CD1c-positive myeloid dendritic cell (primary cell): Measurements from ENCODE around the gene PLCB4.

Experiments used
- DNase-seq: peaks from one replicate; pipeline ENCODE4 v3.0.0-alpha.2; 2016; ENCODE audit errors: extremely low spot score

Gene PLCB4

DNA sequence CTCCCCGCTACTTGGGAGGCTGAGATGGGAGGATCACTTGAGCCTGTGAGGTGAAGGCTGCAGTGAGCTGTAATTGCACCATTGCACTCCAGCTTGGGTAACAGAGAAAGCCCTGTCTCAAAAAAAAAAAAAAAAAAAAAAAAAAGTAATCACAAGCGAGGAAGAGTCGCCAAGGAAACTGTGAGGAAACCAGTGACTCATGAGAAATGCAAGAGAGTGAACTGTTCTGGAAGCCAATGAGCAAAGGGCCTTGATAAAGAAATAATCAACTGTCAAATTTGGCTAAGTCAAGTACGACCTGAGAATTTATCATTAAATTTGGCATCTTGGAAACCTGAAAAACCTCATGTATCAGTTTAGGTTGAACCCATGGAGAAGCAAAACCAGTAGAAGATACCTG, 429.4 kb downstream of the PLCB4 start:
- peak; percentile 51 for DNase-seq

DNA sequence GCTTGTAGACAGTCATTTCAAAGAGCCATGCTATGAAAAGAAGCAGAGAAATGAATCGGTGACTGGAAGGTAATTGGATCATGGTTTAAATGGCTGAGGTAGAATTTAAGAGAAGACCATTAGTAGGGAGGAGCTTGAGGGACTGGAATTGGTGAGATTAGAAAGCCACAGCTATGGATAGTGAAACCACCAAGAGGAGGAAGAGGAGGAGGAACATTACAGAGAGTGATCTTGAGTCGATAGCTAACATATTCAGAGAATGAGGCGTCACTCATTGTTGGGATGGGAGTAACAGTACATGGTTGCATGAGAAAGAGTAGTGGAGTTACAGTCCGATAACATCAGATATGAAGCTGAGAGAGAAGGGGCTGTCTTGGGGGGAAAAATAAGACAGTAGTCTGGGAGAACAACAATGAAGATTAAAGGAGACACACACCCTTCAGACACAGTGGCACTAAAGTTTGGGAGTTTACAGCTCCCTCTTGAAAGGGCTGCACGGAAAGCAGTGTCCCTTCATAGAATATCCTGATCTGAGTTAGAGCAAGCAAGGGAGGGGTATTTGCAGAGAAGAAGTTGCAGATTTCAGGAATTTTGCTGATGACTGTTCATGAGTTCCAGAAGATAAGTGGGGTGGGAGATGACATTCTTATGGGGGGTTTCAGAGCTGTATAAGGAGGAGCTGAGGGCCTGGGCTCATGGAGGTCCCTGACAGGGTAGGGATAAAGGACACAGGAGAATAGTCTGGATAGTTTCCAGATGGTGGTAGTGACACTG, 430.4 kb downstream of the PLCB4 start:
- peak; percentile 46 for DNase-seq

DNA sequence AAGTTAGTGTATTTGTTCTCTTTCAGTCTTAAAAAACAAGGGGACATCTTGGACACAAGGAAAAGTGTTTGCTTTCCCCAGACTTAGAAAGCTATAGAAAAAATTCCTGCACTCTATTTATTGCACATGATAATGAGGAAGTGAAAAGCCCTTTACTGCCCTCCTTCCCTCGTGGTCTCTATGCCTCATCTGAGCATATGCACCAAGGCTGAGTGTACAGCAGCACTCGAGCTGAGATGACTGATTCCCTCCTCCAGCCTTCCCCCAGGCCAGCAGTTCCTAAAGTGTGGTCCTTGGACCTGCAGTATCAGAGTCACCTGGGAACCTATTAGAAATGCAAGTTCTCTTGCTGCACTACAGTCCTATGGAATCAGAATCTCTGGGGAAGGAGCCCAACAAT, 431.2 kb downstream of the PLCB4 start:
- DNase-seq, result peak; percentile 85

DNA sequence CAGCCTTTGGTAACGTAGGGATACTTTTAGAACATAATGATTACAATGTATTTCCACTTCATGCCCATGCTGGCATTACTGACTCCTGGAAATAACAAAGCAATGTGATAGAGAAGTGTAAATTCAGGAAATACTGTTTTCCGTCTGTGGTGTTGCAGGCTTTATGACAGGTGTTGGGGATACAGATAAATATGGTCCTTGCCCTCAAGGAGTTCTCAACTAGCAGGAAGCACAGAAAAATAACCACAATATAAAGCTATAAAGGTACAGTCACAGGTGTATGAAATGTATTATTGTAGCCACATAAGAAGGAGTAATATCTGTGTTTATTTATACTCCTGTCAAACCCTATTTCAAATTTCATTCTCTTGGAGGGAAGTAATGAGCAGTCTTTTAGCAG, 432.6 kb downstream of the PLCB4 start:
- no peak for DNase-seq

DNA sequence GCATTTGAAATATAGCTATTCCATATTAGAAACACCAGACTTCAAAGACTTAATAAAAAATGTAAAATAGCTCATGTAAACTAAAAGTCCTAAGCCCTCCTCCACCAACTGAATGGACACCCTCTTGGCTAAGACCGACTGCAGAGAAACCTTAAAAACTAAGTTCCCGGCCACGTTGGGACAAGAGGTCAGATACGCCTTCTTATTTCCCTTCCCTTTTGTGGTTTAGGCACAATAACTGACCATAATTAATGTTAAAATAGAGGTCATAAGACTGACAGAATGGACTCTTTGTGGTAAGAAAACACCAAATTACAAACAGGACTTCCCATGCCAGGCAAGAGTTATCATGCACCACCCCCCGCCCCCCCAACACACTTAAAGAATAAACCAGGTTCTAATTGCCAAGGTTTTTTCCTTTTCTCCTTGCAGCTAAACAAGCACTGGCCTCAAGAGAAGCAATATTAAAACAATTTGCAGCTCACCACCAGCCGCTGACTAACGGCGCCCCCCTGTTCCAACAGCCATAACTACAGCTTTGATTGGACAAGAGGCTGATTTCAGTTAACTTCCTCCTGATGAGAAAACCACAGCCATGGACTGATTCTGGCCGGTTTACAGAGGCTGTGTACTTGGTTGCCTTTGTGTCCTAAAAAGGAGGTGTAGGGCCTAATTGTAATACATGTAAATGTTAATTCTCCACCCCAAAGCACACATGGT, 434.8 kb downstream of the PLCB4 start:
- DNase-seq, result peak; percentile 73

DNA sequence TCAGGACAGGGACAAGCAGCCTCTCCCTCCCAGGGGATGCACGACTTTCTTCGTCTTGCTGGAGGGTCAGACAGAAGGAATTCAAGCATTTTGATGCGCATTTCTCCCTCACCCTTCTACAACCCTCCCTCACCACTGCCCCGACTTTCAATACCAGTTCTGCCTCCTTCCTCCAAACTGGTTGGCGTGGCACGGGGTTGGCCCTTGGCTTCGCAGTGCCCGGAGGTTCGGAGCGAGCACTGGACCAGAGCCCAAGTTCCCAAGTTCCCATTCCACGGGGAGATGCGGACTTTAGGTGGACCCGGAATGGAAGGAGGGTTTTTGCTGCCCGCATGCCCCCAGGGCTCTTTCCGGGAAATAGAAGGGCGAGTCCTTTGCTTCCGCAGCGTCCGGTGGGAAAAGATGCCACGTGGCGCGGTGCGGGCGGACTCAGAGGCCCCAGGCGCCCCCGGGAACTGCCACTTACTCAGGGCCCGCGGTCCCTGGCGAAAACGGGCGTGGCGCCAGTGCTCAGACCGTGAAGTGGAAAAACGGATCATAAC, 437.5 kb downstream of the PLCB4 start:
- peak; percentile 42 for DNase-seq

DNA sequence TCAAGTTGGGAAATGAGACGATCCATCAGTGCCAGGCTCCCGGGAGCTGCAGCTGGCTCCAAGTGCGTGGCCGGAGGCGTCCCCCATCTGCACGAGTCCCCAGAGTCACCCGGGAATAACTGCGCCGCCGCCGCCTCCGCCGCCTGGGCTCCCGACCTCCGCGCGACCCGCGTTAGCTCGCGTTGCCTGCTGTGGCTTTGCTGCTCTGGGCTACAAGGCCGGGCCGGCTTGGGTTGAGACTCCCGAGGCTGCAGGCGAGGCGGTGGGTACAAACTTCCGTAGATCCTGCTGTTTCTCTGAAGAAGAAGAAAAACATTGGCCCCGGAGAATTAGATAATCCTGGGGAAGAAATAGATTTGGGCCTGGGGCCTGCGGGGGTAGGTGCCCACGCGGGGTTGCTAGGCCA, 438.1 kb downstream of the PLCB4 start:
- DNase-seq, result no peak

DNA sequence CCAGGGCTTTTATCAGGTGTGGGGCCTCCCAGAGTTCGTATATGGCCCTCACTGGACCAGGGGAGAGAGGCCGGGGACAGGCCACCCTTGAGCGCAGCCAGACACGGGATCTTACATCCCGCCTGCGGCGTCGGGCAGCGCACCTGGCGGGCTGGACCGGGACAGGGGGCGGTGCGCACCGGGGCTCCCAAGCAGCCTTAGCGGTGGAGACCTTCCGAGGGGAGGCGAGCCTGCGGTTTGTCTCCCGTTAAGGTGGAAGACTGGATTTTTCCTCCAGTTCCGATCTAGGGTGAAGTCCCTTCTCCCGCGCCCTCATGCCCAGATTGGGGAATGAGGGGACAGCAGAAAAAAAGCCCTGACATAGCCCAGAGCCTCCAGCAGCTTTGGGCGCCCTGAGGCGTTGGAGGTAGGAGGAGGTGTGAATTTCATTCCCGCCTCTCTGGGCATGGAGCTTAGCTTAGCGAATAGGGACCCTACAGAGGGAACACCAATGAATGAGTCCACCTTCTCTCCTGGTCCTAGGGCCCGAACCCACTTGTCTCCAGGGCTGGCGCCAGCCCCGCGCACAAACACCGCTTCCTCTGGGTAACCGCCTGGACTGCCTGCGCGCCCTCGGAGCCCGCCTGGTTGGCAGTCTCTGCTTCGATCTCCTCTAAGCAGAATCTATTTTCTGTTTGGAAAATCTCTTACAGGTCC, 438.8 kb downstream of the PLCB4 start:
- DNase-seq, result no peak

DNA sequence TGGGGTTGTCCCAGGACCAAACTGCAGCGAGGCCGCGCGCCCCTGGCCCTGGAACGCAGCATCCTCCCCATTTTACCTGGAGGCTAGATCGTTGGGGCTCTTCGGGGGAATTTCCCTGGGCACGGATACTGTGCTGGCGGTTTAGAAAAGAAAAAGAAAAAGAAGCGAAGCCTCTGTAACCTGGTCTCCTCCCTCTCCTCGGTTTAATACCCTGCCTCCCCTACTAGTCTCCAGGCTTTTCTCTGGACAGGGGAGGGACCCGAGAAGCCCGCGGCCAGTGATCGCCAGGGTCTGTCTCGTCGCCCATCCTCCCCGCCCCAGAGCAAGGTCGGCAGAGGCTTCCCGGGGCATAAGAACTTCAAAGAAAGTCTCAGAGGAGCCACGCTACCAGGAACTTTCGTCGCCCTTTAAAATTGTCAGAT, 439.4 kb downstream of the PLCB4 start:
- DNase-seq, result no peak

DNA sequence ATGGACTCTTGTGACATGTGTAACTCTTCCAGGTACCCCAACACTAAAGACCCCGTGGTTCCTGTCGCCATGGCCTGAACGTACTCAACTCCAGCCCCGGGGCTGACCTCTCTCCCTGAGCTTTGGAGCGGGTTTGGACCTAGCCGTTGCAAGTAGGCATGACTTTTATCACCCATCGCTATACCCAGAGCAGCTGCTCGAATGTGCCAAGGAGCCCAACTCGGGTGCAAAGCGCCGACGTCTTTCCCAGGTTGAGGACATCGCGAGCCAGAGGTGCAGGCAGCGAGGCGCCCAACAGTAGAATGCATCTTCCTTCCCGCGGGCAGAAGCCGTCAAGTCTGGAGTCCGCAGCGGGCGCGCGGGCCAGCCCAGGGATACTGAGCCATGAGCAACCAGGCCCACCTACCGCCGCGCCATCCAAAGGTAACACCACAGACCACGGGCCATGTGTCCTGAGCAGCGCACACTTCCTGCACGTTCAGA, 439.9 kb downstream of the PLCB4 start:
- no peak for DNase-seq

DNA sequence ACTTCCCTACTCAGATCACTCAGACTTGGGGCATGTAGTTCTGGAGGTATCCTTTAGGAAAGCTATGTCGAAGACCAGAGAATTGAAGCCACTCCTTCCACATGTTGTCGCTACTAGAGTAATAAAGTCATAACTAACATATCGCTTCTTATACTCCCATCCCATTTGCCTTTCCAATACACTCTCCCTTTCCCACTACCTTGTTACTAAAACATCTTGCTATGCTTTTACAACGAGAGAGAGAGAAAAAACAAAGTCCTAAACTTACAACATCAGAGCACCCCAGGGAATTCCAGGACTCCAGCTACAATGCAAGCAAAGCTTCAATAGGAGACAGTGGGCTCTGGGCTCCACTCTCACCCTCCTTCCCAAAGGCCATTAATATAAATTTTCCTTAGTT, 440.4 kb downstream of the PLCB4 start:
- no peak for DNase-seq

DNA sequence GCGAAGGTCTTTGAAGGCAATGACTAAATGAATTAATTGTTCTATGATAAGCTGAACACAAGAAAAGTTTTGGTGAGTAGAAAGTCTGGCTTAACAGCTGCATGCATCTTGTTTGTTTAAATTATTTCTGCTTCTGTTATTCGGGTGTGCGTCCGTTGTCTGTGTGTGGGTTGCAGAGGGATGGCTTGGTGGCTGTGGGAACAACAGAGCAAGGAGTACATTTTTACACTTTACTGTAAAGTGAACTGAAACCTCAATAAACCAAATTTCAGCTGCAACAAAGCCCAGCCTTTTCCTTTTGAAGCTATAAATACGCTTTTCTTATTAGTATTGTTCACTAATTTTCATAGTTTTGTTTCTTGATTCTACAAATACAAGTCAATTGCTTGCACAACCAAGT, 442.0 kb downstream of the PLCB4 start:
- peak; percentile 55 for DNase-seq

DNA sequence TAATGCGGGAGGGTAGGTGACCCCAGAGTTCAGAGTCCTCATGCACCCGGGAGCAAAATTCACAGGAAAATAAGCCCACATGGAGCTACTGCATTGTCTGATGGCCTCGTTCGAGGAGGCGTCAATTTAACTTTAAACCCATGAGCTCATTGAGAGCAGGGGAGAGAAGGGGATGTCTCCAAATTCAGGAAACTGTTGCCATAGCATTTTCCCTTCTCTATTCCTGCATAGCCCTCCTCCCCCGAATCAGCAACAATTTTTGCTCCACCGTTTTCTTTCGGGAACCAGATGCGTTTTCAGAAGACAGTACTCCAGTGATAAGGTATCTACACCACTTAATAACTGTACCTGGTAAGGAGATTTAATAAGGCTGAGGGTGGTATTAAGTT, 445.2 kb downstream of the PLCB4 start:
- DNase-seq, result peak; percentile 47

DNA sequence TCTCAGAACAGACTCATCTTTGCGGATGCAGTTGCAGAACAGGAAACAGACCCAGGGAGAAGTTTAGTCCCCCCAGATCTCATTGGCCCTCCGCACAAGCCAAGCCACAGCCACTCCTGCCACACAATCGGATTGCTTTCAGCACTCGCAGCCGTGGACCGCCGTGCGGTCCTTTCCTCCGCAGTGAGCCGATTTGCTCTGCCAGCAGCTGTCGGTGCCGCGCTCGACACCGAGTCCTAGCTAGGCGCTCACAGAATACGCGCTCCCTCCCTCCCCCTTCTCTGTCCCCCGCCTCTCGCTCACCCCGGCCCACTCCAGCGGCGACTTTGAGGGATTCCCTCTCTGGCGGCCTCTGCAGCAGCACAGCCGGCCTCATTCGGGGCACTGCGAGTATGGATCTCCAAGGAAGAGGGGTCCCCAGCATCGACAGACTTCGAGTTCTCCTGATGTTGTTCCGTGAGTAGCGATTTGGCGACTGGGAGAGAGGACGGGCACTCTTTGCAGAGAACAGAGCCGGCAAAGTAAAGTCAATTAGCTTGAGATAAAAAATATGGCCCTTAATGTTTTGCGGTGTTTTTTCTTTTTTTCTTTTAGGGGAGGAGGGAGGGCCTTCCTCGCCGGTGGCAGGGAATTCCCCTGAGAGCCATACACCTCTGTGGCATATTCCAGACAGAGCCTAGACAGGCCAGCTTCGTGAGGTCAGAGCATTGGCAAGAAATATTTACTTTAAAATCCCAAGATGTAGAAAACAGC, 445.8 kb downstream of the PLCB4 start, which contains the start of gene LAMP5:
Gene LAMP5, plus strand, starts transcription at position 130 of the 753 bp plus-strand sequence. Its CDS starts 263 bp downstream, at position 393.
- DNase-seq, result peak; percentile 48

DNA sequence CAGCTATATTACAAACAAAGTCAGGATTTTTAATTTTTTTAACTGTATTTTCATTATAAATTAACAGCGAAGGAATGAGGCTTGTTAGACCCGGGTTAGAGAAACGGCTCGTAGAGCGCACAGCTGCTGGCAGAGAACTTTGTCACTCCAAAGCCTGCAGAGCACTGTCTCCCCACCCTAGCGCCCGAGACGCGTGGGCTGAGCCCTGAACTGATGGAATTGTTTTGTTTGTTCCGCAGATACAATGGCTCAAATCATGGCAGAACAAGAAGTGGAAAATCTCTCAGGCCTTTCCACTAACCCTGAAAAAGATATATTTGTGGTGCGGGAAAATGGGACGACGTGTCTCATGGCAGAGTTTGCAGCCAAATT, 446.3 kb downstream of the PLCB4 start:
- DNase-seq, result peak; percentile 65

DNA sequence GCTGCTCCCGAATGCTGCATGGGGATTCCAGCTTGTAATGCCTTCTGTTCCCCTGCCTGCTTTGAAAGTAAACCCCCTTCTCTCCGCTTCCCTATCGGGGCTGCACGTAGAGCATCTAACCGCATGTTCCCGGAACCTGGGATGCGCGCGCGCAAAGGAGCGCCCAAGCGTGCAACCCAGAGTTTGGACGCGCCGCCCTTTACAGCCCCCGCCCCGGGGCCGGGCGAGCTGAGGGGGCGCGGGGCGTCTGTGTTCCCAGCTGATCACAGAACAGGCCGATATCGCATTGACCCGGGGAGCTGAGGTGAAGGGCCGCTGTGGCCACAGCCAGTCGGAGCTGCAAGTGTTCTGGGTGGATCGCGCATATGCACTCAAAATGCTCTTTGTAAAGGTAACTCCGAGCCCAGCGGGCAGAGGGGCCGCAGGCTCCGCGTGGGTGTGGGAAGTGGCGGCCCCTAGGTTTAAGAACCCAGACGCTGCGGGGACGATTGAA, 446.9 kb downstream of the PLCB4 start:
- DNase-seq, result peak; percentile 57

DNA sequence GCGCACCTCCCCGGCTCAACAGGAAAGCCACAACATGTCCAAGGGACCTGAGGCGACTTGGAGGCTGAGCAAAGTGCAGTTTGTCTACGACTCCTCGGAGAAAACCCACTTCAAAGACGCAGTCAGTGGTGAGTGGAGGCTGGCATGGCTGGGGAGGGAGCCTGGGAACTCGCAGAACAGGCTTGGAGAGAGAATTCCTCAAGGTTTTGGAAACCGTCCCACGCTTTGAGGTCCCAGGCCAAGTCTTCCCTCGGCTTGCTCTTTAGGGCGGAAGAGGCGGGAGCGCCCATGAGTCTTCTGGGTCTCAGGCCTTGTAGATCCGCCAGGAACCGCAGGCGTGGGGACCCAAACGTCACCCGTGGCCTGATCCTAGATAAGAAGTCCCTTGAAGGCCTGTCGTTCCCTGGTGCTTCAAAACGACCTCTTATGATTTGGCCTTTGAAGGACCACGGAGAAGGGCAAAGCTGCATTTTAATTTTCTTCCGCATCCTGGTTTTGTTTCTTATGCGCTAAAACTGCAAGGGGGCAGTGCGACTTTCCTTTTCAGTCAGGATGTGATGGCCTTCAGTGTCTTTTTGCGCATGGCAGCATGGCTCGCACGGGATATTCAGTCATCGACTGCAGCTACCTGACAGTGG, 447.5 kb downstream of the PLCB4 start:
- peak; percentile 33 for DNase-seq

DNA sequence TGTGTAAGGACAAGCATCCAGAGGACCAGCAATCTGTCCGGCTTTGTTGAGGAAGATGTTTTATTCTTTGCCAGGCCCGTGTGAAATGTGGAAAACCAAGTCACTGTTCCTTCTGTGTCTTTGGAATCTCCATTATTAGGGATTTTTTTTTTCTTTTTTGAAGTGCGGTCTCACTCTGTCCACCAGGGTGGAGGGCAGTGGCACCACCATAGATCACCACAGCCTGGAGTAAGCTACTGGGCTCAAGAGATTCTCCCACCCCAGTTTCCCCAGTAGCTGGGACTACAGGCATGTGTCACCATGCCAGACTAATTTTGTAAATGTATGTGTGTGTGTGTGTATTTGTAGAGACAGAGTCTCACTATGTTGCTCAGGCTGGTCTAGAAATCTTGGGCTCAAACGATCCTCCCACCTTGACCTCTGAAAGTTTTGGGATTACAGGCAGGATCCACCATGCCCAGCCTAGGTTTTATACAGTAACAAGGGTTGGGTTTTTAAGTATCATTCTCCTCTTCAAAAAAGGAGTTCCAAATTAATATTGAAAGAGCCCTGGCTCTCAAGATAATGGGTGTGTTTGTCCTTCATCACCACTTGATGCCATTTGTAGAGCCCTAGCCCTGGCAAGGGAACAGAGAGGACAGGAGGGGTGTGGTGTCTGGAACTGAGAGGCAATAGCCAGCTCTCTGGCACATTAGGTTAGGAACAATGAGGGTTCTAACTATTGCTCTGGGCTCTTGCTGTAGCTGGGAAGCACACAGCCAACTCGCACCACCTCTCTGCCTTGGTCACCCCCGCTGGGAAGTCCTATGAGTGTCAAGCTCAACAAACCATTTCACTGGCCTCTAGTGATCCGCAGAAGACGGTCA, 448.6 kb downstream of the PLCB4 start:
- DNase-seq, result no peak

DNA sequence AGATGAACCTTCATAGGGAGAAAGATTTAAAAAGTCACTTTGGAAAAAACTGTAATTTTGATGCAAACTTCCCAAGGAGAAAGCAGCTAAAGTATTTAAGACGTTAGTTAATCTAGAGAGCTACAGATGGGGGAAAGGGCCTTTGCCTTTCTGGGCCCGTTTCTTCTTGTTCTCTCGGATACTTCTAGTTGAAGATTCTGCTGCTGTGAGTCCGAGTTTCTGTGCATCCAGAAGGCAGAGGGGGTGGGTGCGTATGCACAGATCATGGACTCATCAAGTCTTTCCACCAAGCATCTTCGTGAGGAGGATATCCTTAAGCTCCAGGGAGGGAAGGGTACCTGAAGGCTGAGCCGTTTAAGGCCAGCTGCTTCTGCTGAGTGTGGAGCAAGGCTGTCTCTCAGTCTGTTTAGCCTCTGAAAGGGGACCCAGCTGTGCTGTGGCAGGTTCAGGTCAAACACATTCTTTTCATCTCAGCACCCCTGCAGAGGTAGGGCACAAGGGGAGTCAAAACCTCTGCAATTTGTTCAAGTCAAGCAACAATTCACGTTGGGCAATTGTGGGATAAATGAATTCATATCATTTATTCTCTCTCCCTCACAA, 449.8 kb downstream of the PLCB4 start:
- DNase-seq, result no peak
